ENCODE results near the gene EYS.
"Not testable (repeated sequence)": the region's sequence is repeated elsewhere in the genome, so short reads cannot be mapped to it uniquely, and the experiment has no call there.

The EYS gene

DNA sequence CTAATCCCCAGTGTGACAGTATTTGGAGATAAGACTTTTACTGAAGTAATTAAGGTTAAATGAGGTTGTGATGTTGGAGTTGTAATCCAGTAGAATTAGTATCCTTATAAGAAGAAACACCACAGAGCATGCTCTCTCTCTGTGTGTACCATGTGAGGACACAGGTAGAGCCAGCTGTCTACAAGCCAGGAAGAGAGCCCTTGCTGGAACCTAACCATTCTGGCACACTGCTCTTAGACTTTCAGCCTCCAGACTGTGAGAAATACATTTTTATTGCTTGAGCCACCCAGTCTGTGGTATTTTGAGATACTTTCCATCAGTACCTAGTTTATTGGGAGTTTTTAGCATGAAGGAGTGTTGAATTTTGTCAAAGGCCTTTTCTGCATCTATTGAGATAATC is 1961.2 kb downstream of the EYS start:
- no peak overlapping the region for H3K27ac Mint-ChIP-seq
- peaks cover 5 to 9% of the 10 kb centered on the region in 2 donors for H3K9me3 Mint-ChIP-seq
- ATAC-seq (no peak), DNase-seq (no peak)
- no peaks in the 10 kb centered on the region for H3K4me1 Mint-ChIP-seq
- no peaks in the 10 kb centered on the region for H3K27me3 Mint-ChIP-seq
- H3K4me3 Mint-ChIP-seq: no peak overlapping the region

DNA sequence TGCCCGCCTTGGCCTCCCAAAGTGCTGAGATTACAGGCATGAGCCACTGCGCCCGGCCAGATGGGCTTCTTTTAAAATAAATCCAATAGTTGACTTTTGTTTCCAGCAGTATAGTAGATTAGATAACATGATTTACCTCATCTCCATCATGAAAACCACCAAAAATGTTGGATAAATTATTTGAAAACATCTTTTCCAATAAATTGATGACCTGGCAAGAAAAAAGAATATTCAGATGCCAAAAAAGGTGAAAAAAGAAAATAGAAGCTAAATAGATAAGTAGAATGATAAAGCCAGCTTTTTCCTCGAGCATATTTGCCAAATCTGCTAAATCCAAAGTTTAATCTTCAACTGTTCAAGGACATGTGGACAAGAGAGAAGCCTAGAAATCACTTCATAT is 1962.2 kb downstream of the EYS start:
- H3K27me3 Mint-ChIP-seq: no peaks in the 10 kb centered on the region
- DNase-seq: no peak
- no peak overlapping the region for H3K27ac Mint-ChIP-seq
- H3K9me3 Mint-ChIP-seq: peaks cover 5 to 15% of the 10 kb centered on the region in 2 donors
- no peak for ATAC-seq
- H3K4me1 Mint-ChIP-seq: no peaks in the 10 kb centered on the region
- H3K4me3 Mint-ChIP-seq: no peak overlapping the region

DNA sequence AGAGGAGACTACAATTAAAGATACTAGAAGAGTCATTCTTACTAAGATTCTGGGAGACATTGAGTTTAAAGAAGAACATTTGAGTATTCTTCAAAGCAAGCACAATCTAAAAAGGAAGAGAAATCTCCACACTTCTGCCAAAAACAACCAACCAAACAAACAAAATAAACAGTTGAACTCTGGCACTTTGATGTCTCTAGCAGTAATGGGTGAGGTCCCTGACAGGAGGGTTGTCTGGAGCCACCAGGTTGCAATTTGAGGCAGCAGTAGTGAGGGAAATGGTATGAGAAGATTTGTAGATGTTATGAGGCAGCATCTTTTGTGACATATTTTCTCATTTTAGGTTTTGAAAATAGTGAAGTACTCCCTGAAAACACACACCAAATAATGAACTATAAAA is 1963.3 kb downstream of the EYS start:
- DNase-seq: no peak
- Mint-ChIP-seq H3K27ac (no peak overlapping the region), H3K27me3 (no peaks in the 10 kb centered on the region), H3K4me3 (no peak overlapping the region), H3K9me3 (peaks cover 8 to 20% of the 10 kb centered on the region in 2 donors), H3K4me1 (no peaks in the 10 kb centered on the region)
- no peak for ATAC-seq

DNA sequence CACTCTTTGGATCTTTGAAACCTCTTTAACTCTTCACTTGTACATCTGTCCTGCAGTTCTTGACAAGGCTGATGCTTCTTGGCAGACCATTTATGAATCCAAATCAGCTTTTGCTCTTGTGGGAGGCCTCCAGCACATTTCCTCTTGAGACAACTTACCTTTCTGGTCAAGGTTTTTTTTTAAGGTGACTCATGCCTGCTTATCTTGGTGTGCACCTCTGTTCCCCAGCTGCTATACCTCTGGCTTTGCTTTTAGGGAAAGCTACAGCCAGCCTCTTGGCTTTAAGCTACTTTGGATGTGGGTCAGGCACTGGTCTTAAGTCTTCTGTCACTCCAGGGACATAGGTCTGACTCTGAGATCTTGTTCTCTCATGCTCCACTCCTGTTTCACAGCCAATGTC is 1965.0 kb downstream of the EYS start:
- Mint-ChIP-seq H3K27ac (no peak overlapping the region), H3K9me3 (peaks cover 9 to 18% of the 10 kb centered on the region in 2 donors)
- no peak for DNase-seq

DNA sequence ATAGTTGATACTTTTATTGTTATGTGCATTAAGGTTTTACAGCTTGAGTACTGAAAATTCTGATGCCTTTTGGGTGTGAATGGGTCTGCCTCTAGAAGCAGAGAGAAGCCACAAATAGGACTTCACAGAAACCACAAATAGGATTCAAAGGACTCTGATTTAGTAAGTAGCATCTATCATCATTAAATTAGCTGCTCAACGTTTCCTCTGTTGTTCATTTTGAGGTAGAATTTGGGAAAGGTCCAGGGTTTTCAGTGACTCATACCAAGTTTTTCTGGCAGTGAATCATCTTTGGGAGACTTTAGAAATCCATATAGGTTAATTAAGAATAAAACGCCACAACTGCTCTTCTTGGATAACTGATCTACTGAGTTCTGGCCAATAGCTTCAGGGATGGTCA is 1966.3 kb downstream of the EYS start:
- Mint-ChIP-seq H3K27ac (peak overlapping the region in 1 of 2 donors; percentile 27), H3K4me1 (no peaks in the 10 kb centered on the region)

More for the DNA sequence above, 1965.0 kb downstream of the EYS start:
- no peak for ATAC-seq
- Mint-ChIP-seq H3K4me1 (no peaks in the 10 kb centered on the region), H3K27me3 (no peaks in the 10 kb centered on the region), H3K4me3 (no peak overlapping the region)

DNA sequence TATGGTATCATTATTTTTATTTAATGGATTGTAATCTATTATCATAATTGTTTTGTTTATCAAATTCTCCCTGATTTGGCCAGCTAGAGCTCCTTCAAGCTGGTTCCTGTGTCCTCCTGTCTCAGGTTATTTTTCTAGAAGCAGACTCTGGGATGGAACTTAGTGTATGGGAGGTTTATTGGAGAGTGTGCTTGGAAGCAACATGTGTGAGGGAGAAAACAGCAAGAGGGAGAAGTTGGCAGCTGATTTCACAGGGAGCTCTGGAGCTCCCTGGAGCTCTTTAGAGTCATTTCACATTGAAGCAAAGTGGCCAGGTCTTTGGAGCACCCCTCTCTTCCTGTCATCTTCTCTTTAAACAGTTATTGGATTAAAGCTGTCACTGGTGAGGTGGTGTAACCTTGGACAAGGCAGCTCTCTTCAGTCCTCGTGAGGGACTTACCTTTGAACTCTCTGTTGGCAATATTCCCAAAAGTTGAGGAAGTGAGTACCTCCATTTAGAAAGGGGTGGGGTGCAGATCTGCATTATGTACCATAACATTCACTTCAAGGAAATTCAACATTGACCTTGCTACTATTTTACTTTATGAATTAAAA is 1967.8 kb downstream of the EYS start:
- Mint-ChIP-seq H3K4me1 (no peaks in the 10 kb centered on the region), H3K4me3 (no peak overlapping the region), H3K27ac (no peak overlapping the region), H3K9me3 (peaks cover 11 to 18% of the 10 kb centered on the region in 2 donors), H3K27me3 (no peaks in the 10 kb centered on the region)
- DNase-seq (no peak), ATAC-seq (no peak)

More for the DNA sequence above, 1966.3 kb downstream of the EYS start:
- DNase-seq (no peak), ATAC-seq (no peak)
- Mint-ChIP-seq H3K4me3 (no peak overlapping the region), H3K9me3 (peaks cover 5 to 13% of the 10 kb centered on the region in 2 donors), H3K27me3 (no peaks in the 10 kb centered on the region)

DNA sequence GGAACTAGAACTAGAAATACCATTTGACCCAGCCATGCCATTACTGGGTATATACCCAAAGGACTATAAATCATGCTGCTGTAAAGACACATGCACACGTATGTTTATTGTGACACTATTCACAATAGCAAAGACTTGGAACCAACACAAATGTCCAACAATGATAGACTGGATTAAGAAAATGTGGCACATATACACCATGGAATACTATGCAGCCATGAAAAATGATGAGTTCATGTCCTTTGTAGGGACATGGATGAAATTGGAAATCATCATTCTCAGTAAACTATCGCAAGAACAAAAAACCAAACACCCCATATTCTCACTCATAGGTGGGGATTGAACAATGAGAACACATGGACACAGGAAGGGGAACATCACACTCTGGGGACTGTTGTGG is 1968.8 kb downstream of the EYS start:
- not testable (repeated sequence) for DNase-seq, ATAC-seq, H3K4me1 Mint-ChIP-seq, H3K27me3 Mint-ChIP-seq, H3K4me3 Mint-ChIP-seq, H3K27ac Mint-ChIP-seq
- H3K9me3 Mint-ChIP-seq: peaks cover 11 to 18% of the 10 kb centered on the region in 2 donors

DNA sequence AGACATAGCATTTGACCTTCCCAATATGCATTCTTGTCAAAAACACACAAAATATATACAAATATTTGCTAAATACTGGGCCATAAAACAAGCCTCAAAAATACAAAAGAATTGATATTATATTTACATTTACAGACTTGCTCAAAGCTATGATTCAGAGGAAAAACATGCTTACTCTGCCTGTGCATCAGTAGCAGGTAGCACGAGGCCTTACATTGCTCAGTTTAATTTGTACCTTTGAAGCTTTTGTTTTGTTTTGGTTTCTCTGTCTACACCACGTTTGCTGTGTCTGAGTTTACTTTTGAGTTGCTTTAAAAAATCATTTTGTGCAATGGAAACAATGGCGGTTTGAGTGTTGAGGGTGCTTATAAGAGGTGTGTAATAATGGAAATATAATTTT is 1972.1 kb downstream of the EYS start:
- H3K27ac Mint-ChIP-seq: no peak overlapping the region
- H3K4me3 Mint-ChIP-seq: no peak overlapping the region
- H3K27me3 Mint-ChIP-seq: no peaks in the 10 kb centered on the region
- DNase-seq: no peak
- H3K9me3 Mint-ChIP-seq: peaks cover 11% of the 10 kb centered on the region in 2 donors
- ATAC-seq: no peak
- no peaks in the 10 kb centered on the region for H3K4me1 Mint-ChIP-seq

DNA sequence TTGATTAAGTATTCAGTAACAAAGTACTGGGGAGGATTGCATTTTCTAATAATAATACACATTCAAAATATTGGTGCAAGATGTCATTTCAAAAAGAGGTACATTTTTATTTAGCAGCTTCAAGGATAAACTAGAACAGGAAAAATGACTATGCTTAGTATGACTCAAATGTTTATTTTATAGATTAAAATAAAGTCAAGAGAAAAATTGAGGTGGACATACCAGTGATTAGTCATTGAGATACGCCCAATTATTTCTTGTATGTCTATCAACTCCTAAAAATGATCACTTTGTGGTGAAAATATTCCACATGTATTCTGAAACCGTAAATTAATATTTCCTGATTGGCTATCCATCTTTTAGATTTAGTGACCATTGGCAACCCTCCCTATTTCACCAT is 1974.7 kb downstream of the EYS start:
- Mint-ChIP-seq H3K27ac (no peak overlapping the region), H3K27me3 (no peaks in the 10 kb centered on the region)

DNA sequence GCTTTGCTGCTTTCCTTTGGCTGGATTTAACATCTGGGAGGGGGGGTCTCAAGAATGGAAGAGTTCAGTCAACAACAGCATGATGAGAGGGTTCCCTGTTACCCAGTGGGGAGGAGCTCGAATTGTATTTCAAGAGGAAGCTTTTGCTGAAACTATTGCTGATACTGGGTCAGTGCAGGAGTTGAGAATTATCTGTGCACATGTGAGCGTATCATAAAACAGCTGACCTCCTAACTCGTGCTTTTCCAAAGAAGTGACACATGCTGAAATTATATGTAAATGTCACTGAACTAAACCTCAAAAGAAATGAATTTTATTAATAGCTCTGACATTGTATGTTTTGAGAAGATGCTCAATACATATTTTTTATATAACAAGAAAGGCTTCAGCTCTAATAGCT is 1975.1 kb downstream of the EYS start:
- peaks cover 6 to 7% of the 10 kb centered on the region in 2 donors for H3K9me3 Mint-ChIP-seq
- H3K27ac Mint-ChIP-seq: no peak overlapping the region
- no peaks in the 10 kb centered on the region for H3K27me3 Mint-ChIP-seq
- DNase-seq (no peak), ATAC-seq (no peak)
- no peak overlapping the region for H3K4me3 Mint-ChIP-seq
- H3K4me1 Mint-ChIP-seq: no peaks in the 10 kb centered on the region

More for the DNA sequence above, 1974.7 kb downstream of the EYS start:
- Mint-ChIP-seq H3K9me3 (peaks cover 6 to 7% of the 10 kb centered on the region in 2 donors), H3K4me1 (no peaks in the 10 kb centered on the region), H3K4me3 (no peak overlapping the region)
- DNase-seq (no peak), ATAC-seq (no peak)

DNA sequence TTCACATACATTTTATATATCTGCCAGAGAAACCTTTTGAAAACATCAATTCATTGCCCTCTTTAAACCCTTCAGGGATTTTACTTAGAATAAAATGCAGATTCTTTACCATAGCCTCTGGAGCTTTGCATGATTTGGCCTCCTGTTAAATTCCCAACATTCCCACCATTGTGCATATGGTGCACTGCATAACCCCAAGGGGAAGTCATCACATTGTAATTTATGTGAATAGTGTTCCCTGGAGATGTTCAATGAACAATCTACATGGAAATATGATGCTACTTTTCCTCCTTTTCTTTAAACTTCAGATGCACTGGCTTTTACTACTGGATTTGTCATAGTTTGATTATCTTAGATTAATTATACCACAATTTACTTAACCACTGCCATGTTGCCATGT is 1976.7 kb downstream of the EYS start:
- ATAC-seq (no peak), DNase-seq (no peak)
- Mint-ChIP-seq H3K4me1 (no peaks in the 10 kb centered on the region), H3K27me3 (no peaks in the 10 kb centered on the region), H3K9me3 (peaks cover 1 to 2% of the 10 kb centered on the region in 2 donors), H3K27ac (no peak overlapping the region), H3K4me3 (no peak overlapping the region)

DNA sequence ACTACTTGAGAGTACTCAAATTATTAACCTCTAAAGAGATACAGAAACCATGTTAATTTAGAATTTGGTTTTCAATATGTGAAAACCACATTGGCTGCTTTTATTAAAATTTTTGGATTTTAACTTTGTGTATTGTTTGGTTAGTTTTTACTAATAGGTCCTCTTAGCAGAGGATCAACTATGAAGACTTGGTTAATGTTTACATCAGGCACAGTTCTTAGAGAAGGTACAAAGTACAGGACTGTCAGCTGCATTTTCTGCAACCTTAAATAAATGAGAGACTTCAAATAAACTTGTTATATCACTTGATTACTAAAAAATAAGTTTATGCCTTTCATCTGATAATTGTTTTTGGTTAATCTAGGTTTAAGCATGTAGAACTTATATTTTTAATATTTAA is 1982.3 kb downstream of the EYS start:
- H3K4me1 Mint-ChIP-seq: no peaks in the 10 kb centered on the region
- DNase-seq: no peak
- H3K27me3 Mint-ChIP-seq: no peaks in the 10 kb centered on the region
- no peaks in the 10 kb centered on the region for H3K9me3 Mint-ChIP-seq
- H3K4me3 Mint-ChIP-seq: no peak overlapping the region
- no peak overlapping the region for H3K27ac Mint-ChIP-seq
- no peak for ATAC-seq

DNA sequence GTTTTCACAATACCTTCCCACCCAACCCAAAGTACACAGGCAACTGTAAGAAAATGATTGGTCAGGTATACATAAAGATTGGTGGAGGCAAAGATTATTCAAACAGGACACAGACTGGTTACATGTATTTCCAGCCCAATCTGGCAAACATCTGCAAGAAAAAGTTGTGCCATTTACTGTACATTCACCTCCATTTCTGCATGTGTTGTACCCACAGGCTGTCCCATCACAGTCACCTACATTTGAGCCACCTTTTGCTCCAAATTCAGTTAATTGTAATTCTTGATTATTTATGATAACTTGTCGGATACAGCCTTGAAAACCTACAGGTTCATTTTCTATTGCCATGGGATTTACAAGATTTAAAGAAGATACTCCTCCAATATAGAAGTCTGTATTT is 1985.8 kb downstream of the EYS start:
- Mint-ChIP-seq H3K27ac (no peak overlapping the region), H3K9me3 (no peaks in the 10 kb centered on the region), H3K4me1 (no peaks in the 10 kb centered on the region), H3K4me3 (no peak overlapping the region), H3K27me3 (no peaks in the 10 kb centered on the region)
- ATAC-seq (no peak), DNase-seq (no peak)

DNA sequence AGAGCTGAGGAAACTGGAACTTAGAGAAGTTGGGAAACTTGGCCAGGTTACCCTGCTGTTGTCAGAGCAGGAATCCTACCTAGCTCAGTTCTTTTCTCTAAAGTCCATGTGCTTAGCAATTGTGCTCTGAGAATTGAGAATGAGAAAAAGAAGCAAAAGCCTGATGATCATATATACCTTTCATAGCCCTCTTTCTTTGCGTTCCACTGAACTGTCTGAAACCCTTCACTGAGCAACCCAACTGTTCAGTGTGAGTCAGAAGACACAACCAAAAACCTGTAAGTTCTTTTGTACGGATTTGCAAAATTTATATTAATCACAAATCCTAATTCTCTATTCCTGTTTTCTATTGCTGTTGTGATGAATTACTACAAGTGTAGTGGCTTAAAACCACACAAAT is 1990.9 kb downstream of the EYS start:
- Mint-ChIP-seq H3K4me3 (no peak overlapping the region), H3K27me3 (no peaks in the 10 kb centered on the region), H3K9me3 (no peaks in the 10 kb centered on the region), H3K27ac (no peak overlapping the region), H3K4me1 (peaks cover 7% of the 10 kb centered on the region)
- DNase-seq (no peak), ATAC-seq (no peak)

DNA sequence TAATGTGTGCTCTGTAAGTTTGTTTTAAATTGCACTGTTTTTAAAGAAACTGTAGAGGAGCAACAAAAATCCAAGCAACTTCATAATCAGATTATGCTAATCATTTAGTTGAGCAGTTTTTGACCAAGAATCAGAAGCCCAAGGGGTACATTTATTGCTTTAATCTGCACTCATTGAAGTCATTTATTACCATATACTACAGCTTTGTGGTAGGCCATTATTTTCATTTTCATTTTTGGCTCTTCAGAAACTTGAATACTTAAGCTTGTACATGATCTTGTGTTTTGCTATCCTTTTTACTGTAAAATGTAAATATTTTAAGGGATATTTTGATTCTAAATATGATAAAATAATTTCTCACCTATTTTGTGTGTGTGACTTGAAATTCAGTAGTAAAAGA is 1992.9 kb downstream of the EYS start:
- Mint-ChIP-seq H3K4me1 (peaks cover 7% of the 10 kb centered on the region), H3K9me3 (no peaks in the 10 kb centered on the region), H3K27ac (no peak overlapping the region), H3K27me3 (no peaks in the 10 kb centered on the region), H3K4me3 (no peak overlapping the region)
- ATAC-seq (peak; percentile 53), DNase-seq (no peak)

DNA sequence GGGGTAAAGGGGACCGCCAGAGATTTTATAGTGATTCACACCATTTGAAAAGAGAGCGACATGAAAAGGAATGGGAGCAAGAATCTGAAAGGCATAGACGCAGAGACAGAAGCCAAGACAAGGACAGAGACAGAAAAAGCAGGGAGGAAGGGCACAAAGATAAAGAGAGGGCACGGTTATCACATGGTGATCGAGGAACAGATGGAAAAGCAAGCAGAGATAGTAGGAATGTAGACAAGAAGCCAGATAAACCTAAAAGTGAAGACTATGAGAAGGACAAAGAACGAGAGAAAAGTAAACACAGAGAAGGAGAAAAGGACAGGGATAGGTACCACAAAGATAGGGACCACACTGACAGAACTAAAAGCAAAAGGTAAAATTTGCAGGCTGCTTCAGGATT is 1993.7 kb downstream of the EYS start:
- DNase-seq (no peak), ATAC-seq (no peak)
- Mint-ChIP-seq H3K9me3 (no peaks in the 10 kb centered on the region), H3K4me3 (no peak overlapping the region), H3K4me1 (peaks cover 7% of the 10 kb centered on the region), H3K27me3 (no peaks in the 10 kb centered on the region), H3K27ac (peak overlapping the region in 1 of 2 donors; percentile 63)

DNA sequence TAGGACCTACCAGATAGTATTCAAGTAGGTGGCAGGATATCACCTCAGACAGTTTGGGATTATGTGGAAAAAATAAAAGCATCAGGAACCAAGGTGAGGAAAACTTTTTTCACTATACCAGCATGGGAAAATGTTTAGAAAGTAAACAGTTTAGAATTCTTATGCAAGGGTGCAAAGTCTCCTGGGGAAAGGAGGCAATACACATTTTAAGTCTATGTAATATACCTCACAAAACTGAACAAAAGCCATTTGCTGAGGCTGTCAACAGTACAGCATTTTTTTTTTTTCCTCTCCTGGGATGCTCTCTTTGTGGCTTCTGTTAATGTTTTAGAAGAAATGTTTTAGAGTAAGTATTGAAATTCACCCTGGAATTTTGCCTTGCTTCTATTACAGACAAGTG is 1997.9 kb downstream of the EYS start:
- Mint-ChIP-seq H3K4me3 (no peak overlapping the region), H3K27me3 (no peaks in the 10 kb centered on the region), H3K27ac (no peak overlapping the region), H3K9me3 (no peaks in the 10 kb centered on the region), H3K4me1 (peaks cover 21% of the 10 kb centered on the region)
- ATAC-seq (no peak), DNase-seq (no peak)
